Mucosa of descending colon (tissue), 3 donors: ENCODE results near the gene COL24A1. TPM values are rescaled to one million over a fixed set of nuclear protein-coding genes. Genes with fewer than 3 reads are reported as not detected.

ENCODE experiments used
- ATAC-seq: fragments of 200-7000 bp; cut with Tn5 transposase; one replicate; pipeline ENCODE4 v1.9.1; 2020; ENCODE audit warnings: mild to moderate bottlenecking, moderate library complexity
- DNase-seq, 3 donors: peaks; one replicate each; pipeline ENCODE4 v3.0.0-alpha.2; 2020
- H3K36me3 ChIP-seq: fragments of 200-600 bp; one replicate; pipeline ENCODE4 v1.8.0; 2021; ENCODE audit warnings: low read depth, mild to moderate bottlenecking
- H3K4me1 ChIP-seq: fragments of 200-600 bp; one replicate; pipeline ENCODE4 v1.8.0; 2021; ENCODE audit warnings: low read depth, mild to moderate bottlenecking
- H3K4me3 ChIP-seq: fragments of 200-600 bp; one replicate; pipeline ENCODE4 v1.8.0; 2021; ENCODE audit warnings: mild to moderate bottlenecking
- H3K9me3 ChIP-seq: fragments of 200-600 bp; one replicate; pipeline ENCODE4 v1.8.0; 2021; ENCODE audit warnings: mild to moderate bottlenecking
- CTCF ChIP-seq: fragments of 200-600 bp; IDR thresholded peaks from one replicate; pipeline ENCODE4 v1.8.0; 2022; ENCODE audit warnings: antibody characterized with exemption, mild to moderate bottlenecking
- intact Hi-C, 2 donors: fragments of 100-400 bp; cut with DNase I in 1 of 2; cut with micrococcal nuclease in 1 of 2; formaldehyde crosslinking; loops; one replicate each; pipeline versions ENCODE4 v1.11.0 to v1.11.1; 2022; cut with DNase I, micrococcal nuclease
- total RNA-seq, 3 donors: library from RNA; stranded (reverse); fragmentation: NEBNext Ultra II Directional in 2 of 3; extraction: Animal tissue kit (Norgen Biotek cat#: 25700) in 2 of 3; gene quantifications; one replicate each; pipeline versions ENCODE4 v1.2.1 to v1.2.4, GENCODE V29; 2021 to 2023
- donor health status: DM: no; HTN: no; CAD: no; lungs with moderate emphysema.
- donor health status: DM: no; HTN: no; CAD: no.
- donor health status: DM: no; HTN: yes; CAD: no.

Gene COL24A1
- total RNA-seq, 3 donors from 2014 or later = 0.41 to 6.2 (median 1.1) TPM

DNA sequence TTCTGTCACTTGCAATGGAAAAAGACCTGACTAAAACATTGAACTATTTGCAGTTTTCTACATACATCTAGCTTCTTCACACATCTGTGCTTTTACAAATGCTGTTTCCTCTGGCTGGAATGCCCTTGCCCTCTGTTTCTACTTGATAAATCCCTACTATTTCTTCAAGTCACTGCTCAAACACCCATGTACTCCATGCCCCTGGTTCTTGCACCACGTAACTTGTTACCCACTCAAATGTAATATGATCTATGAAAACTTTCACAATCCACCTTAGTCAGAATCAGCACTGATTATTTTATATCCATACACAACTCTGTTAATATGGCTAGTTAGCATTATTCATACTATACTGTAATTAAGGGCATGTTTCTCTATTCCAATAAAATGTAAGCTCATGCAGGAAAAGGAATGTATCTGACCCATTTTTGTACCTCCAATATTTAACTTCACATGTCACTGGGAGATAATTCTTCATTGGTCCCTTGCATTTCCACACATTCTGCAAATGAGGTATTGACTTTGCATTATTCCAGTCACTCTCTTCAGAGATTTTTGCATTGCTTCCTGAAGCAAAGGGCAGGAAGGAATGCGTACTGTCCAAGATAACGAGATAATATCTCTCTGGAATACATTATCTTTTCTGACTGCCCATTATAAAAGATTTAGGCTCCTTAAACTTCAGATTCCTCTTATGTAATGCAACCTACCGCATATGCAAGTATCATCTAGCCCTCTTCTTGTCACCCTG is 158.3 kb downstream of the COL24A1 start:
- ATAC-seq (no peak), DNase-seq (no peak)
- H3K4me1 ChIP-seq = no peaks in the 10 kb centered on the region
- no peak overlapping the region for H3K4me3 ChIP-seq
- intact Hi-C loops = no loop called here
- H3K9me3 ChIP-seq = no peaks in the 10 kb centered on the region
- no peak for TF ChIP-seq CTCF
- H3K36me3 ChIP-seq = no peaks in the 10 kb centered on the region

DNA sequence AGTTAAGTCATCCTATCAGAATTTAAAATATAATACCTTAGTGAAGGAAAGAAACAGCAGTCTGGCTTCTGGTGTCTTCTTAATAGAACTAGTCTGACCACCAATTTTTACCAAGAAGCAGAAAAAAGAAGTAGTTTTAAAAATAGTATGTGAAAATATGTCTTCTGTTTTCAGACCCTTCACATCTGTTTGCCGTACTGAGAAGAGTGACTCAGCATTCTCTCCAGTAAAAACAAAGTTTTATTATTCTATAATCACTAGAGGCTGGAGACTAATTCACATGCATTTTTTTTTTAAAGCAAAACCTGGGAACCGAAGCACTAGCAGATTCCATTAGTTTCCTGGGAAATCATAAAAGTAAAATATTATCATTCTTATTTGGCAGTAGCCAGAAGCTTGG is 163.8 kb downstream of the COL24A1 start:
- no peaks in the 10 kb centered on the region for H3K36me3 ChIP-seq
- H3K4me1 ChIP-seq = no peaks in the 10 kb centered on the region
- DNase-seq = no peak
- intact Hi-C loops = no loop called here
- no peak for ATAC-seq
- no peak for TF ChIP-seq CTCF
- no peak overlapping the region for H3K4me3 ChIP-seq
- H3K9me3 ChIP-seq = no peaks in the 10 kb centered on the region

DNA sequence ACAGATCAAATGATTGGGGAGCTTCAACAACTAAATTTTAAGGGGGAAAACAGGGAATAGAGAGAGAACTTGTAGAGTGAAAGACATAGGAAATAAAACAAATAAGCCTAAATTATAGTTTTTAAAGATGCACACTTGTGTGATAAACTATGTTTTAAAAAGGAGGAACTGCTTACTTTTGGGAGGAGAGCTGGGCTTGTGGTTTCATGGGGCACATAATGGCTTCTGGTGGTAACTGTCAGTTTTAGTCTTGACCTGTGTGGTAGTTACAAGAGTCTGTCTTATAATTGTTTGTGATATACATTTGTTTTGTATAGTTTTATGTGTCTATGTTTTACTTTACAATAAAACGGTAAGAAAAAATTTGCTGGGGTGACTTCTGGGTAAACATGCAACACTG is 165.3 kb downstream of the COL24A1 start:
- intact Hi-C loops = no loop called here
- no peak for DNase-seq
- TF ChIP-seq CTCF = no peak
- ATAC-seq = no peak
- Histone ChIP-seq H3K9me3 (no peaks in the 10 kb centered on the region), H3K36me3 (no peaks in the 10 kb centered on the region), H3K4me3 (no peak overlapping the region), H3K4me1 (no peaks in the 10 kb centered on the region)

DNA sequence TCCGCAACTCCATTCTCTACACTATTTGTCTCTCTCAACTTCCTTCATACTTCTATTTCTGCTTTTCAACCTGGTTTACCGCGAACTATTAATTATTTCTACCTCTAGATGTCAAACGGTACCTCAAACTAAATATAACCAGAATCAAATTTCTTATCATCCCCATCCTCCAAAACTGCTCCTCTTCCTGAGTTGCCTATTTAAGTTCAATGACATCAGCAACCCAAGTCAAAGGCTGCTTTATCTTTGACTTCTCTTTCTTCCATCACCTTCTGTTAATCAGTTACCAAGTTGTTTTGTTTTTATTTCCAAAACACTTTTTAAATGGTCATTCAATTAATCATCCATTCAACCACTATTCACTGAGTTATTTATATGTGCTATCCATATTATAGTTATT is 171.9 kb downstream of the COL24A1 start:
- Histone ChIP-seq H3K4me1 (no peaks in the 10 kb centered on the region), H3K9me3 (no peaks in the 10 kb centered on the region), H3K36me3 (no peaks in the 10 kb centered on the region), H3K4me3 (no peak overlapping the region)
- no peak for TF ChIP-seq CTCF
- DNase-seq = no peak
- intact Hi-C loops = no loop called here
- ATAC-seq = no peak

GRCh38 chr1:85983316-85983715 is 173.3 kb downstream of the COL24A1 start:
- no peak for TF ChIP-seq CTCF
- no peaks in the 10 kb centered on the region for H3K4me1 ChIP-seq
- intact Hi-C loops = no loop called here
- DNase-seq = no peak
- no peaks in the 10 kb centered on the region for H3K36me3 ChIP-seq
- no peaks in the 10 kb centered on the region for H3K9me3 ChIP-seq
- ATAC-seq = no peak
- H3K4me3 ChIP-seq = no peak overlapping the region
